Coronary artery (tissue), 2 donors: Measurements from ENCODE around the gene NMU.
"Not testable (repeated sequence)": the region's sequence is repeated elsewhere in the genome, so short reads cannot be mapped to it uniquely, and the experiment has no call there.

Source experiments
- DNase-seq: peaks from one replicate; pipeline ENCODE4 v3.0.0-alpha.2; 2017; ENCODE audit warnings: low spot score
- H3K27ac ChIP-seq, 2 donors: fragments of 200-600 bp; sonication (generic); one replicate each; pipeline ENCODE4 v1.5.1; 2016 to 2019
- H3K4me3 ChIP-seq: fragments of 200-600 bp; sonication (generic); 2 replicates; pipeline ENCODE4 v1.5.1; 2016; ENCODE audit warnings: mild to moderate bottlenecking, moderate library complexity
- TF ChIP-seq, protein P1 (sequence below): fragments of 200-600 bp; sonication (generic); IDR thresholded peaks from one replicate; pipeline ENCODE4 v1.5.1; 2019; ENCODE audit warnings: antibody characterized with exemption

The NMU gene

DNA sequence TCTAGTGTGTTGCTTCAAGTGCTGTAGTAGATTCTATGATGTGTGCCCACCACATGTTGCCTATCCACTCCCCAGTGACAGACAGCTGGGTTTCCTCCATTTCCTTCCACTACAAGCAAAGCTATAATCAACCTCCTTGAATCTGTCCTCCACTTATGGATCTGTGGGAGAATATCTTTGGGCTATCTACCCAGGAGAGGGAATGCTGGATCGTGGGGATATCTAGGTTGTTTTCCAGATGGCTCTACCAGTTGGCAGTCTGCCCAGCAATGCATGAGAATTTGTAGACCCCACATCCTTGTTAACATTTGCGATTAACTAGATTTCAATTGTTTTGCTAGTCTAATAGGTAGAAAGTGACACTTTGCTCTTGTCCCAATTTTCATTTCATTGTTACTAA lies 10.3 kb downstream of the NMU start:
- Histone ChIP-seq H3K27ac (no peak overlapping the region), H3K4me3 (no peak overlapping the region)
- TF ChIP-seq, protein P1, sequence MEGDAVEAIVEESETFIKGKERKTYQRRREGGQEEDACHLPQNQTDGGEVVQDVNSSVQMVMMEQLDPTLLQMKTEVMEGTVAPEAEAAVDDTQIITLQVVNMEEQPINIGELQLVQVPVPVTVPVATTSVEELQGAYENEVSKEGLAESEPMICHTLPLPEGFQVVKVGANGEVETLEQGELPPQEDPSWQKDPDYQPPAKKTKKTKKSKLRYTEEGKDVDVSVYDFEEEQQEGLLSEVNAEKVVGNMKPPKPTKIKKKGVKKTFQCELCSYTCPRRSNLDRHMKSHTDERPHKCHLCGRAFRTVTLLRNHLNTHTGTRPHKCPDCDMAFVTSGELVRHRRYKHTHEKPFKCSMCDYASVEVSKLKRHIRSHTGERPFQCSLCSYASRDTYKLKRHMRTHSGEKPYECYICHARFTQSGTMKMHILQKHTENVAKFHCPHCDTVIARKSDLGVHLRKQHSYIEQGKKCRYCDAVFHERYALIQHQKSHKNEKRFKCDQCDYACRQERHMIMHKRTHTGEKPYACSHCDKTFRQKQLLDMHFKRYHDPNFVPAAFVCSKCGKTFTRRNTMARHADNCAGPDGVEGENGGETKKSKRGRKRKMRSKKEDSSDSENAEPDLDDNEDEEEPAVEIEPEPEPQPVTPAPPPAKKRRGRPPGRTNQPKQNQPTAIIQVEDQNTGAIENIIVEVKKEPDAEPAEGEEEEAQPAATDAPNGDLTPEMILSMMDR, result no peak
- DNase-seq, result no peak

- H3K27ac ChIP-seq, H3K4me3 ChIP-seq, DNase-seq: not testable (repeated sequence)
These were observed 12.0 kb downstream of the NMU start for GRCh38 chr4:55624063-55624462.

GRCh38 chr4:55618546-55619143 lies 17.5 kb downstream of the NMU start:
- H3K4me3 ChIP-seq, result no peak overlapping the region
- no peak for DNase-seq
- no peak overlapping the region for H3K27ac ChIP-seq
- TF ChIP-seq, protein P1, result no peak

DNA sequence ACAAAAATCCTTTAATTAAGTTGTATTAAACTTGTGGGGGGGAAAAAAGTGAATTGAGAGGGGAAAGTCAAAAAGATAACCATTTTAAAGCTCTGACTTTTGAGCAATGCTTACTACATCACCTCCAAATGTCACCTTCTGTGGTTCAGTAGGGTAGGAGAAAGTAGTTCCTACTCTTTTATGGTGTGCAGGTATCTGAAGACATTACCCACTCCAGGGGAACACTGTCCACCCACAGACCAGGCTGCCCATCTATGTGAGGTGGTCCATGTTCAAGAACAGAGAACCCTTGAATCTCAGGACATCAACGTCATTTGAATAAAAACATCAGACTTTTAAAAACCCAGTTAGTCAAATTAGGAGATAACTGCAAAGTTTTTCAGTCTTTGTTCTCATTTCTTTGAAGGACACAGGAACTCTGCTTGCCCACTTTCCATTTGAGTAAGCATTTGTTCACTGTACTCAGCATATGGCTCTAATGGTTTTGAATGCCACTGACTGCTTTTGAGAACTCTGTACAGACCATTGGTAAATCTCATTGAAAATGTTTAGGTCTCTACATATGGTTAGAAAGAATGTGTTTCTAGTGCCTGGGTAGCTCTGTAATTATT lies 18.4 kb downstream of the NMU start:
- TF ChIP-seq, protein P1, result no peak
- no peak overlapping the region for H3K4me3 ChIP-seq
- H3K27ac ChIP-seq, result no peak overlapping the region
- no peak for DNase-seq

DNA sequence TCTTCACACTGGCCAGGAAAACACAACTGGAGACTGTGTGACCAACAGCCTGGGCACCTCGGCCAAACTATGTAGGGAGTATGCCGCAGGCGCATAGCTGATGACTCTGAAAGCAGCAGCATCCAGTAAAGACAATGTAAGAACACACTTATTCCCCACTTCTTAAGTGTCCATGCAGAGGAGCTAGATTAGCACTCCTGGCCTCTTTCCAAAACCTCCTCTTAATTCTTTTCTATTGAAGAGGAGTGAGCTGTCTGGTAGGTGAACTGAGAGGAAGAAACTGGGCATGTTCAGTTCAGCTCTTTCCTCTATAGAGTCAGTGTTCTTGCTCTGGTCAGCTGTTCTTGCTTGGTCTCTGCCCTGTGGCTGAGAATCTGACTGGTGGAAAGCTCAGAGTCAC lies 21.1 kb downstream of the NMU start:
- TF ChIP-seq, protein P1, result no peak
- Histone ChIP-seq H3K27ac (no peak overlapping the region), H3K4me3 (no peak overlapping the region)
- DNase-seq, result no peak

DNA sequence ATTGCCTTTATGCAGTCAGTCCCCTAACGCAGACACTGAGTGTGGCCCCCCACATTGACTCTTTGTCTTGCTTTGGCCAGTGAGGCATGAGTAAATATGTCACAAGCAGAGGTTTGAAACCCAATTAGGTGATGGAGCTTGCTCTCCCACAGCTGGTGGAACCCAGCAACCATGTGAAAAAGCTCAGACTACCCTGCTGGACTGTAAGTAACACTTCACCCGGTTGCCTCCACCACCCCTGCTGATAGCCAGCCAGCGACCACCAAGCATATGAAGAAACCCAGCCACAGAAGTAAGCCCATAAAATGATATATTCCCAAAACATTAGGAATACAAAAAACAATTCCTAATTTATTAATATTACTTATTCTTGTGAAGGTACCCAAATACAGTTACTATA lies 22.5 kb downstream of the NMU start:
- Histone ChIP-seq H3K27ac (no peak overlapping the region), H3K4me3 (no peak overlapping the region)
- DNase-seq, result no peak
- TF ChIP-seq, protein P1, result no peak

DNA sequence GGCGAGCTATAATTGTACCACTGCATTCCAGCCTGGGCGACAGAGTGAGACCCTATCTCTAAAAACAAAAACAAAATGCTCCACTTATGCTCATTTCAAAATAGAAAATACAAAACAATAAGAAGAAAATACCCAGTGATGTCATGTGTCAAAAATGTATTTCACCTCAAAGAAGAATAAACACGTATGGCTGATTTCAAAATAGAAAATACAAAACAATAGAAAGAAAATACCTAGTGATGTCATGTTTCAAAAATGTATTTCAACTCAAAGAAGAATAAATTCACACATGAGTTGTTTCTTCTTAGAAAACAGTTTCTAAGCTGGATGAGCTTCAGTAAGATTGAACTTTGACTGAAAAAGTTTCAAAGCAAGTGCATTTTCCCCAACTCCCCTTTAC lies 23.8 kb downstream of the NMU start:
- TF ChIP-seq, protein P1, result no peak
- DNase-seq, result no peak
- Histone ChIP-seq H3K27ac (no peak overlapping the region), H3K4me3 (no peak overlapping the region)
